Lung (tissue), 12 donors: Measurements from ENCODE around the gene SNRK. TPM values are rescaled to one million over a fixed set of nuclear protein-coding genes. Genes with fewer than 3 reads are reported as not detected.

Experiments
- ATAC-seq: fragments of 200-7000 bp; cut with Tn5 transposase; one replicate; pipeline ENCODE4 v1.9.1; 2020; ENCODE audit warnings: moderate number of reproducible peaks; ENCODE audit not compliant: insufficient read depth, low FRiP score
- DNase-seq, 3 donors: peaks; one replicate each; pipeline ENCODE4 v3.0.0-alpha.2; 2013 to 2017
- H3K27ac ChIP-seq, 2 donors: one replicate each; pipeline ENCODE4 v1.5.1; 2013; ENCODE audit warnings: mild to moderate bottlenecking in 2 of 2, moderate library complexity in 2 of 2, control low read depth in 1 of 2, inconsistent platforms in 1 of 2, low read depth in 1 of 2, low read length in 1 of 2
- H3K27me3 ChIP-seq, 3 donors: one replicate each; pipeline ENCODE4 v1.5.1; 2013; ENCODE audit warnings: low read length in 2 of 3; ENCODE audit not compliant: control insufficient read depth in 3 of 3, insufficient read depth in 3 of 3
- H3K36me3 ChIP-seq, 4 donors: one replicate each; pipeline ENCODE4 v1.5.1; 2013; ENCODE audit warnings: low read length in 4 of 4, mild to moderate bottlenecking in 1 of 4, moderate library complexity in 1 of 4; ENCODE audit not compliant: control insufficient read depth in 4 of 4, insufficient read depth in 4 of 4
- H3K4me1 ChIP-seq, 5 donors: one replicate each; pipeline ENCODE4 v1.5.1; 2013; ENCODE audit warnings: low read length in 5 of 5, mild to moderate bottlenecking in 2 of 5, moderate library complexity in 1 of 5; ENCODE audit not compliant: control insufficient read depth in 5 of 5, insufficient read depth in 5 of 5
- H3K4me3 ChIP-seq: one replicate; pipeline ENCODE4 v1.5.1; 2013; ENCODE audit warnings: mild to moderate bottlenecking, control low read depth, moderate library complexity
- H3K9ac ChIP-seq, 2 donors: one replicate each; pipeline ENCODE4 v1.5.1; 2013; ENCODE audit warnings: low read length in 2 of 2, control low read depth in 1 of 2; ENCODE audit not compliant: insufficient read depth in 1 of 2
- H3K9me3 ChIP-seq, 4 donors: one replicate each; pipeline ENCODE4 v1.5.1; 2013; ENCODE audit warnings: low read length in 3 of 4, mild to moderate bottlenecking in 1 of 4, moderate library complexity in 1 of 4; ENCODE audit not compliant: control insufficient read depth in 4 of 4, insufficient read depth in 3 of 4
- WGBS, 2 donors: extraction: QIAGEN DNeasy Blood & Tissue Kit; methylation state at CpG; one replicate each; pipeline ENCODE4 v1.1.7; 2013; 5-methylcytosine and 5-hydroxymethylcytosine counted together
- polyA plus RNA-seq, 2 donors: library from polyadenylated mRNA; stranded (reverse); fragments of 200-250 nt; gene quantifications; one replicate each; pipeline ENCODE4 v1.2.1, GENCODE V29; 2013
- total RNA-seq, 2 donors: library from RNA; depleted of rRNA in 1 of 2; stranded (reverse); fragments of >200 nt in 1 of 2; gene quantifications; one replicate each; pipeline ENCODE4 v1.2.1, GENCODE V29; 2014 to 2021
- TF ChIP-seq, protein P1 (sequence below): IDR thresholded peaks from 2 replicates; pipeline ENCODE4 v1.5.1; 2012; ENCODE audit warnings: mild to moderate bottlenecking; ENCODE audit errors: control extremely low read depth, extremely low read depth
- donor health status: control.
- donor health status: control.
- donor health status: Bipolar disorder and iron deficiency.
- donor health status: healthy.
- donor health status: DM: yes; HTN: yes; CAD: no.

The SNRK gene
- total and polyA plus RNA-seq, 4 donors: 19.2 to 139 (median 45.6) TPM

DNA sequence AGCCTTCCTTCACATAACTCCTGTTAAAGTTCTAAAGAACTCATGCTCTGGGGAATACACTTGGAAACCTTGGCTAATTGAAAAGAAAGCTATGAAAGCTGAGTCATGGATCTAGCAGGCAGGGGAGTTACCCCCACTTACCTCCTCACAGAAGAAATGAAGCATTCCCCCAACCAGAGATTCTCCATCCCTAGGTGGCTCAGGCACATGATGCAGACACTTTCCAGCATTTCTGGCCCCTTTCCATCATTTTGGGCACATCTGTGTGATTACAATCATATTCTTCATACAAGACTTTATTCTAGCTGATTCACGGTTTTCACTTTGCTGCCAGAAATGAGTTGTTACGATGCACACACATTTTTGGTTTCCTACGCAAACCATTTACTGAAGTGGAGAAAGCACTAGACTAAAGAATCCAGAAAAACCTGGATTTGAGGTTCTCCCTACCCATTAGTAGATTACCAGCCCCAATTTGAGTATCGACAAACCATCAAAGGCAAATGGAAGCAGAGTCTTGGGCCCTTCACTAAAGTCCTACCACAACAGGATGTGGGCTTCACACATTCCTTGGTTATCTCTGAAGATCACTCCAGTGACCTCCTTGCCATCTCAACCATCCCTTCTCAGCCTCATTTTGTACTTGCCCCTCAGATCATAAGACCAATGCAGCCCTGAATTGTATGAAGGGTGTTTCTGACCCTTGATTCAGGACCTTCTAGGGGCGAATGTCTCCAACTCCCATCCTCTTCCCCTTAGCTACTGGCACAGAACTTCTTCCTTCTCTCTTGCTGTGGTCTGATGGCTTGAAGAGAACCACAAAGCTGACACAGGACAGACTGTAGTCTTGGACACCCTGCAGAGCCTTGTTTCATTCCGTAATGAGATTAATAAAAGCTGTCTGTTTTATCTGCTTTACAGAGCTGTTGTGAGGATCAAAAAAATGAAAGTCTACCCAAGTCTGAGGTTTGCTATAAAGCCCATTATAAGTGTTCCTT lies 42.5 kb upstream of the SNRK start:
- no peak overlapping the region for H3K9ac ChIP-seq
- no peak overlapping the region for H3K4me3 ChIP-seq
- H3K27ac ChIP-seq: peak overlapping the region in 1 of 2 donors; percentile 52
- peaks cover 0 to 2% (median 0%) of the 10 kb centered on the region in 4 donors for H3K9me3 ChIP-seq
- ATAC-seq (no peak), DNase-seq (no peak)
- TF ChIP-seq, protein P1, sequence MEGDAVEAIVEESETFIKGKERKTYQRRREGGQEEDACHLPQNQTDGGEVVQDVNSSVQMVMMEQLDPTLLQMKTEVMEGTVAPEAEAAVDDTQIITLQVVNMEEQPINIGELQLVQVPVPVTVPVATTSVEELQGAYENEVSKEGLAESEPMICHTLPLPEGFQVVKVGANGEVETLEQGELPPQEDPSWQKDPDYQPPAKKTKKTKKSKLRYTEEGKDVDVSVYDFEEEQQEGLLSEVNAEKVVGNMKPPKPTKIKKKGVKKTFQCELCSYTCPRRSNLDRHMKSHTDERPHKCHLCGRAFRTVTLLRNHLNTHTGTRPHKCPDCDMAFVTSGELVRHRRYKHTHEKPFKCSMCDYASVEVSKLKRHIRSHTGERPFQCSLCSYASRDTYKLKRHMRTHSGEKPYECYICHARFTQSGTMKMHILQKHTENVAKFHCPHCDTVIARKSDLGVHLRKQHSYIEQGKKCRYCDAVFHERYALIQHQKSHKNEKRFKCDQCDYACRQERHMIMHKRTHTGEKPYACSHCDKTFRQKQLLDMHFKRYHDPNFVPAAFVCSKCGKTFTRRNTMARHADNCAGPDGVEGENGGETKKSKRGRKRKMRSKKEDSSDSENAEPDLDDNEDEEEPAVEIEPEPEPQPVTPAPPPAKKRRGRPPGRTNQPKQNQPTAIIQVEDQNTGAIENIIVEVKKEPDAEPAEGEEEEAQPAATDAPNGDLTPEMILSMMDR: no peak
- H3K36me3 ChIP-seq: no peaks in the 10 kb centered on the region
- peaks cover 0 to 16% (median 3%) of the 10 kb centered on the region in 5 donors for H3K4me1 ChIP-seq
- H3K27me3 ChIP-seq: no peaks in the 10 kb centered on the region
- WGBS, 2 donors: 43 to 60% methylated on average over 6 of the region's 6 CpGs

- Histone ChIP-seq H3K36me3 (no peaks in the 10 kb centered on the region), H3K9ac (no peak overlapping the region), H3K27me3 (no peaks in the 10 kb centered on the region), H3K27ac (peak overlapping the region in 1 of 2 donors; percentile 24), H3K9me3 (peaks cover 0 to 2% (median 0%) of the 10 kb centered on the region in 4 donors), H3K4me1 (peaks cover 0 to 16% (median 5%) of the 10 kb centered on the region in 5 donors), H3K4me3 (no peak overlapping the region)
- TF ChIP-seq, protein P1: no peak
- ATAC-seq (no peak), DNase-seq (no peak)
Observed at GRCh38 chr3:43244694-43245093, 41.6 kb upstream of the SNRK start.

GRCh38 chr3:43246976-43247375 lies 39.4 kb upstream of the SNRK start:
- Histone ChIP-seq H3K4me1 (peaks cover 0 to 16% (median 5%) of the 10 kb centered on the region in 5 donors), H3K9ac (no peak overlapping the region), H3K36me3 (no peaks in the 10 kb centered on the region), H3K9me3 (peaks cover 0 to 2% (median 0%) of the 10 kb centered on the region in 4 donors), H3K4me3 (no peak overlapping the region), H3K27me3 (no peaks in the 10 kb centered on the region), H3K27ac (peak overlapping the region in 1 of 2 donors; percentile 41)
- DNase-seq: peak in 2 of 3 donors; percentile 44 to 66
- ATAC-seq: no peak
- TF ChIP-seq, protein P1: no peak
- WGBS, 2 donors: 40 to 41% methylated on average over 2 of the region's 2 CpGs
